ENCODE results near the gene ATP2B3. TPM values are rescaled to one million over a fixed set of nuclear protein-coding genes. Genes with fewer than 3 reads are reported as not detected.

The ATP2B3 gene
- total RNA-seq, 4 donors from 2014 or later: not detected

DNA sequence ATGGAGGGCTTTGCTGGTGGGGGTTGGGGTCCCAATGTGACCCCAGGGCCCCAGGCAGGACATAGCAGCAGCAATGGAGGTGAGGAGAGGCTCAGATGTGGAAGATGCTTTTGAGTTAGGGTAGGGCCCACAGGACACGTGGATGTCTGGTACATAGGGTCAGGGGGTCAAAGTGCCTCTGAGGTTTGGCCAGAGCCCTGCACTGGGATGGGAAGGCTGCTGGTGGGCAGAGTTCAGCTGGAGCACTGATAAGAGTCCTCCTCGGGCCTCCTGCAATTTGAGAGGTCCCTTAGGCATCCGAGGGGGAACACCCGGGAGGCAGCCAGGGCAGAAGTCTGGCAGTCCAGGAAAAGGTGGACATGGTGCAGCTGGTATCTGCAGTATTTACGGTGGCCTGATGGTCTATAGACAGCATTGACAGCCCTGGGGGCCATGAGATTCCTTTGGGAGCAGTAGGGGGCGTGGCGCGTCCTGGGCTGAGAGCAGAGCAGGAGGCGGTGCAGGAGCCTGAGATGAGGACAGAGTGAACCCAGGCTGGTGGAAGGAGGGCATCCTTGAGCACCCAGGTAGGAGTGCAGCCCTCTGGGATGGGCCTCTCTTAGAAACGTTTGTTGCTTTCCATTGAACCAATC is 58.9 kb downstream of the ATP2B3 start:
- Histone ChIP-seq H3K4me1 (no peaks in the 10 kb centered on the region), H3K9me3 (no peaks in the 10 kb centered on the region), H3K27ac (no peak overlapping the region), H3K27me3 (no peaks in the 10 kb centered on the region), H3K36me3 (no peaks in the 10 kb centered on the region), H3K4me3 (replicated peaks in 1 of 3) (no peak overlapping the region)
- TF ChIP-seq POLR2A (IDR thresholded peaks at IDR 0.05): no peak
- TF ChIP-seq, protein P1, sequence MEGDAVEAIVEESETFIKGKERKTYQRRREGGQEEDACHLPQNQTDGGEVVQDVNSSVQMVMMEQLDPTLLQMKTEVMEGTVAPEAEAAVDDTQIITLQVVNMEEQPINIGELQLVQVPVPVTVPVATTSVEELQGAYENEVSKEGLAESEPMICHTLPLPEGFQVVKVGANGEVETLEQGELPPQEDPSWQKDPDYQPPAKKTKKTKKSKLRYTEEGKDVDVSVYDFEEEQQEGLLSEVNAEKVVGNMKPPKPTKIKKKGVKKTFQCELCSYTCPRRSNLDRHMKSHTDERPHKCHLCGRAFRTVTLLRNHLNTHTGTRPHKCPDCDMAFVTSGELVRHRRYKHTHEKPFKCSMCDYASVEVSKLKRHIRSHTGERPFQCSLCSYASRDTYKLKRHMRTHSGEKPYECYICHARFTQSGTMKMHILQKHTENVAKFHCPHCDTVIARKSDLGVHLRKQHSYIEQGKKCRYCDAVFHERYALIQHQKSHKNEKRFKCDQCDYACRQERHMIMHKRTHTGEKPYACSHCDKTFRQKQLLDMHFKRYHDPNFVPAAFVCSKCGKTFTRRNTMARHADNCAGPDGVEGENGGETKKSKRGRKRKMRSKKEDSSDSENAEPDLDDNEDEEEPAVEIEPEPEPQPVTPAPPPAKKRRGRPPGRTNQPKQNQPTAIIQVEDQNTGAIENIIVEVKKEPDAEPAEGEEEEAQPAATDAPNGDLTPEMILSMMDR (IDR thresholded peaks at IDR 0.05): no peak
- intact Hi-C loops (cut with DNase I): no loop called here
- no peak for DNase-seq
- 77 to 89% methylated on average over 6 to 10 of the region's 10 CpGs for WGBS, 2 donors

DNA sequence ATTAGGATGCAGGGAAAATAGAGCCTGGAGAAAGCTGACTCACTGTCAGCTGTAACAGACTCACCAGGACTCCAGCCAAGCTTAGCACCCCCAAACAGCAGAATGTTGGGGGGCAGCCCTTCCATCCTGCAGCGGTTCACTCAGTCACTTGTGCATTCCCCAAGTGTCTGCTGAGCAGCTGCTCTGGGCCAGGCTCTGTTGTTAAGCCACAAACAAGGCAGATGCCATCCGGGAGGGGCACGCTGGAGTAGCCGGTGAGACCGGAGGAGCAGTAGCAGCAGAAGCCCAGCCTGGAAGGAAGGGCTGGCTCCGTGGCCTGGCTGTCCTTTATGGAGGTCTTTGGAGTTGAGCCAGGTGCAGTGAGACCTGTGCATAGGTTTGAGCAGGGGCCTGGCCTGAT is 59.5 kb downstream of the ATP2B3 start:
- DNase-seq: no peak
- Histone ChIP-seq H3K4me3 (replicated peaks in 1 of 3) (no peak overlapping the region), H3K27me3 (no peaks in the 10 kb centered on the region), H3K27ac (no peak overlapping the region), H3K9me3 (no peaks in the 10 kb centered on the region), H3K4me1 (no peaks in the 10 kb centered on the region), H3K36me3 (no peaks in the 10 kb centered on the region)
- intact Hi-C loops (cut with DNase I): no loop called here
- 93 to 100% methylated on average over 3 to 4 of the region's 6 CpGs for WGBS, 2 donors
- TF ChIP-seq, protein P1 (IDR thresholded peaks at IDR 0.05): no peak
- no peak for TF ChIP-seq POLR2A (IDR thresholded peaks at IDR 0.05)

DNA sequence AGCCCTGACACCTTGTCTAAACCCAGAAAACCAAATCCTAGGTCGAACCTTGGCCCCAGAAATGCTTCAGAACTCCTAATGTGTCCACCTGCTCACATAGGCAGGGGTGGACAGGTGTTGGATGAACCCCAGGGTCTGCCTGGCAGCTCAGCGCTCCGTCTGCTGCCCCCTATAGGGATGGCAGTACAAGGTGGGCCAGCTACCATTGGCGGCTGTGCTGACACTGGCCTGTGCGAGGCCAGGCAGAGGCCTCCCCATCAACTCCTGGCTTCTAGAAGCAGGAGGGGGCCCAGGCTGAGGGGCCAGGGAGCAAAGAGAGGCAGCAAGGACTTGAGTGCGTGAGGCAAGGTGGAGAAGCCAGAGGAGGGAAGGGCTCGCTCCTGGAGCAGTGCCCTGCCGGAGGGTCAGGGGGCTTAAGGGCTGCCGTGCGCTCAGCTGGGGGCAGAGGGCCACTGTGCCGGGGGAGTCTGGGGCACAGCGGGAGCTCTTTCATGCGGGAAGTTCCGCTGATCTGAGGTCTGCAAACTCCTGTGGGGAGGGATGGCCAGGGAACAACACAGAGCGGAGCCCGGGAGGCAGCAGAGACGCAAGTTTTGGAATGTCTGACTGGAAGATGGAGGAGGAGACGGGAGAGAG is 60.9 kb downstream of the ATP2B3 start:
- Histone ChIP-seq H3K4me3 (replicated peaks in 1 of 3) (no peak overlapping the region), H3K4me1 (no peaks in the 10 kb centered on the region), H3K27me3 (no peaks in the 10 kb centered on the region), H3K9me3 (no peaks in the 10 kb centered on the region), H3K36me3 (no peaks in the 10 kb centered on the region), H3K27ac (no peak overlapping the region)
- DNase-seq: no peak
- TF ChIP-seq, protein P1 (IDR thresholded peaks at IDR 0.05): no peak
- no peak for TF ChIP-seq POLR2A (IDR thresholded peaks at IDR 0.05)
- 87% methylated on average over 8 to 11 of the region's 18 CpGs for WGBS, 2 donors
- intact Hi-C loops (cut with DNase I): no loop called here

DNA sequence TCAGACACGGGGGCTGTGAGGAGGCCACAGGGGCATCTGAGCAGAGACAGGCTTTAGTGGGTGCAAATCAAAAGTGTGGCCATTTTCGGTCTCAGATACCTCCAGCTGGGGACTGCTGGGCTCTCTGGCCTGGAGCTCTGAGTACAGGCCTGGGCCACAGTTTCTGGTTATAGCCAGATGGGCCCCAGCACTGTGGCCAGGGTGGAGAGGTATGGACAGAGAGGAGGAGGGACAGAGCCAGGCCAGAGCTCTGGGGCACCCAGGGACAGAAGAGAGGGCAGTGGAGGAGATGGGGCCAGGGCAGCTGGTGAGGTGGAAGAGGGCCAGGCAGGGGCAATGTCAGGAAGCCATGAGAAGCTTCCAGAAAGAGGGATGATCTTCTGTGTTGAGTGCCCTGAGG is 61.4 kb downstream of the ATP2B3 start:
- intact Hi-C loops (cut with DNase I): no loop called here
- H3K27ac ChIP-seq: no peak overlapping the region
- 71 to 76% methylated on average over 2 of the region's 2 CpGs for WGBS, 2 donors
- H3K27me3 ChIP-seq: no peaks in the 10 kb centered on the region
- no peaks in the 10 kb centered on the region for H3K36me3 ChIP-seq
- H3K4me1 ChIP-seq: no peaks in the 10 kb centered on the region
- no peak for DNase-seq
- TF ChIP-seq POLR2A (IDR thresholded peaks at IDR 0.05): no peak
- TF ChIP-seq, protein P1 (IDR thresholded peaks at IDR 0.05): no peak
- no peaks in the 10 kb centered on the region for H3K9me3 ChIP-seq
- no peak overlapping the region for H3K4me3 ChIP-seq (replicated peaks in 1 of 3)

DNA sequence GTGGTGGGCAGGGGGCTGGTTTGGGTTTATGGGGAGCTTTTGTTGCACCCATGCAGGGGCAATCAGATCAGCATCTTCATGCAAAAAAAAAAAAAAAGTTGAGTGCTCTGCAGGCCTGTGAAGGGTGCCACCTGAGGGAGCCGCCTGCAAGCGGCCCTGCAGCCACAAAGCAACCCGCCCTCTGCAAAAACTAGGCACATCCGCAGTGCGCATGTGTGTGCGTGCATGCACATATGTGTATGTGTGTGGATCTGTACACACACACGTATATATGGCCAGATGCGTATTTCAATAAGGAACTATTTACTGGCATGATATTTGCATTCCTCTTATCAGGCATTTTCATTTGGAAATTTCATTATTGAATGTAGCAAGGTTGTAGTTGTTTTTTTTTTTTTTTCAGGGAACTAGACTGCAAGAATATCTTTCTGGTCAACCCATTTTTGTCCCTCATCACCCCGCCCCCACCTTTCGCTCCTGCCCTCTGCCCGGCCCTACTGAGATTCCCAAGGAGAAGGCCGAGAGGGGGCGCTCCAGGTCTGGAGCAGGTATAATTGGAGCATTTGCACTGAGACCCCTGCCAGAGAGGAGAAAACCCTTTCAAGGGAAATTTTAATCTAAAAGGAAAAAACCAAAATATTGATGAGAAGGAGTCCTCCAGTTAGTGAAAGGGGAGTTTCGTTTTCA is 63.4 kb downstream of the ATP2B3 start:
- H3K27ac ChIP-seq: no peak overlapping the region
- H3K27me3 ChIP-seq: no peaks in the 10 kb centered on the region
- H3K4me3 ChIP-seq (replicated peaks in 1 of 3): no peak overlapping the region
- intact Hi-C loops (cut with DNase I): no loop called here
- WGBS, 2 donors: 75% methylated on average over 13 to 14 of the region's 14 CpGs
- H3K36me3 ChIP-seq: no peaks in the 10 kb centered on the region
- H3K4me1 ChIP-seq: no peaks in the 10 kb centered on the region
- no peak for DNase-seq
- TF ChIP-seq POLR2A (IDR thresholded peaks at IDR 0.05): no peak
- TF ChIP-seq, protein P1 (IDR thresholded peaks at IDR 0.05): no peak
- H3K9me3 ChIP-seq: no peaks in the 10 kb centered on the region
